GM18951 (cell line): ENCODE data around the gene ARHGAP45.
"Not testable (repeated sequence)": the region's sequence is repeated elsewhere in the genome, so short reads cannot be mapped to it uniquely, and the experiment has no call there.

Source experiments
- POLR2A ChIP-seq: IDR thresholded peaks from 4 replicates; pipeline ENCODE4 v1.6.1; 2011; ENCODE audit warnings: mild to moderate bottlenecking; ENCODE audit not compliant: insufficient read length, insufficient read depth; ENCODE audit errors: extremely low read depth
- in situ Hi-C: fragments of 300-500 bp; cut with MboI; formaldehyde crosslinking; loops from one replicate; pipeline ENCODE4 v1.12.0; 2022; ENCODE audit warnings: low sequenced_read_pairs, mixed read lengths, inconsistent platforms; ENCODE audit not compliant: unreplicated experiment

ARHGAP45 gene, protein sequence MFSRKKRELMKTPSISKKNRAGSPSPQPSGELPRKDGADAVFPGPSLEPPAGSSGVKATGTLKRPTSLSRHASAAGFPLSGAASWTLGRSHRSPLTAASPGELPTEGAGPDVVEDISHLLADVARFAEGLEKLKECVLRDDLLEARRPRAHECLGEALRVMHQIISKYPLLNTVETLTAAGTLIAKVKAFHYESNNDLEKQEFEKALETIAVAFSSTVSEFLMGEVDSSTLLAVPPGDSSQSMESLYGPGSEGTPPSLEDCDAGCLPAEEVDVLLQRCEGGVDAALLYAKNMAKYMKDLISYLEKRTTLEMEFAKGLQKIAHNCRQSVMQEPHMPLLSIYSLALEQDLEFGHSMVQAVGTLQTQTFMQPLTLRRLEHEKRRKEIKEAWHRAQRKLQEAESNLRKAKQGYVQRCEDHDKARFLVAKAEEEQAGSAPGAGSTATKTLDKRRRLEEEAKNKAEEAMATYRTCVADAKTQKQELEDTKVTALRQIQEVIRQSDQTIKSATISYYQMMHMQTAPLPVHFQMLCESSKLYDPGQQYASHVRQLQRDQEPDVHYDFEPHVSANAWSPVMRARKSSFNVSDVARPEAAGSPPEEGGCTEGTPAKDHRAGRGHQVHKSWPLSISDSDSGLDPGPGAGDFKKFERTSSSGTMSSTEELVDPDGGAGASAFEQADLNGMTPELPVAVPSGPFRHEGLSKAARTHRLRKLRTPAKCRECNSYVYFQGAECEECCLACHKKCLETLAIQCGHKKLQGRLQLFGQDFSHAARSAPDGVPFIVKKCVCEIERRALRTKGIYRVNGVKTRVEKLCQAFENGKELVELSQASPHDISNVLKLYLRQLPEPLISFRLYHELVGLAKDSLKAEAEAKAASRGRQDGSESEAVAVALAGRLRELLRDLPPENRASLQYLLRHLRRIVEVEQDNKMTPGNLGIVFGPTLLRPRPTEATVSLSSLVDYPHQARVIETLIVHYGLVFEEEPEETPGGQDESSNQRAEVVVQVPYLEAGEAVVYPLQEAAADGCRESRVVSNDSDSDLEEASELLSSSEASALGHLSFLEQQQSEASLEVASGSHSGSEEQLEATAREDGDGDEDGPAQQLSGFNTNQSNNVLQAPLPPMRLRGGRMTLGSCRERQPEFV

GRCh38 chr19:1066748-1067340 lies at the start of gene ARHGAP45:
Gene ARHGAP45 (plus strand): TSS chr19:1067167. CDS start chr19:1067406, 239 bp downstream.
- peak; percentile 42 for TF ChIP-seq POLR2A
- in situ Hi-C loops, result no loop called here

- in situ Hi-C loops, result no loop called here
- no peak for TF ChIP-seq POLR2A
Observed at GRCh38 chr19:1017906-1018305, 49.1 kb upstream of the ARHGAP45 start.

GRCh38 chr19:1018393-1018792 lies 48.6 kb upstream of the ARHGAP45 start:
- in situ Hi-C loops, result no loop called here
- no peak for TF ChIP-seq POLR2A

DNA sequence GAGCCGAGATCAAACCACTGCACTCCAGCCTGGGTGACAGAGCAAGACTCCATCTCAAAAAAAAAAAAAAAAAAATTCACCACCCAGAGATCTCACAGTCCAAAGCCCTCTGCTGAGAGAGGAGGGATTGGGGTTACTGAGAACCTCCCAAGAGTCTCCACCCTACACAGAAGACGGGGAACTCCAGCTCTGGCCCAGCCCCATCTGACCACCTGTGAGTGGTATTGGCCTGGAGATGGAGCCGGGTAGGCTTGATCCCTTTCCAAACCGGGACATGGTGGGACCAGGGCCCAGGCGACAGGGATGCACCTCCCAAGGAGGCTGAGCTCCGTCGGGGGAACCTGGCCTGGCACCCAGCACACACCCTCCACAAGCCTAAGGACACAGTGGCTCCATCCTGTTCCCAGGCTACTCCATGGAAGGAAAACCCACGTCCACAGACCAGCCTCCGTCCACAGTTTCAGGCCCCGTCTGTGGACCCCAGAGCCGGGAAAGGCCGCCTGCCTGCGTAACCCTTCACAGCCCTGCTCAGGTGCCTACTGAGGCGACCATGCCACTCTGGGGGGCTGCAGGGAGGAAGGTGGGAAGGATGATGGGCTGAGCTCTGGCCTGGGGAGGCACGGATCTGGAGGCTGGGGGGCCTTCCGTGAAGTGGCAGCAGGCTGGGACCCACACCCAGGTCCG lies 47.9 kb upstream of the ARHGAP45 start:
- in situ Hi-C loops, result no loop called here
- TF ChIP-seq POLR2A, result no peak

GRCh38 chr19:1019616-1019961 lies 47.4 kb upstream of the ARHGAP45 start:
- in situ Hi-C loops, result no loop called here
- no peak for TF ChIP-seq POLR2A

DNA sequence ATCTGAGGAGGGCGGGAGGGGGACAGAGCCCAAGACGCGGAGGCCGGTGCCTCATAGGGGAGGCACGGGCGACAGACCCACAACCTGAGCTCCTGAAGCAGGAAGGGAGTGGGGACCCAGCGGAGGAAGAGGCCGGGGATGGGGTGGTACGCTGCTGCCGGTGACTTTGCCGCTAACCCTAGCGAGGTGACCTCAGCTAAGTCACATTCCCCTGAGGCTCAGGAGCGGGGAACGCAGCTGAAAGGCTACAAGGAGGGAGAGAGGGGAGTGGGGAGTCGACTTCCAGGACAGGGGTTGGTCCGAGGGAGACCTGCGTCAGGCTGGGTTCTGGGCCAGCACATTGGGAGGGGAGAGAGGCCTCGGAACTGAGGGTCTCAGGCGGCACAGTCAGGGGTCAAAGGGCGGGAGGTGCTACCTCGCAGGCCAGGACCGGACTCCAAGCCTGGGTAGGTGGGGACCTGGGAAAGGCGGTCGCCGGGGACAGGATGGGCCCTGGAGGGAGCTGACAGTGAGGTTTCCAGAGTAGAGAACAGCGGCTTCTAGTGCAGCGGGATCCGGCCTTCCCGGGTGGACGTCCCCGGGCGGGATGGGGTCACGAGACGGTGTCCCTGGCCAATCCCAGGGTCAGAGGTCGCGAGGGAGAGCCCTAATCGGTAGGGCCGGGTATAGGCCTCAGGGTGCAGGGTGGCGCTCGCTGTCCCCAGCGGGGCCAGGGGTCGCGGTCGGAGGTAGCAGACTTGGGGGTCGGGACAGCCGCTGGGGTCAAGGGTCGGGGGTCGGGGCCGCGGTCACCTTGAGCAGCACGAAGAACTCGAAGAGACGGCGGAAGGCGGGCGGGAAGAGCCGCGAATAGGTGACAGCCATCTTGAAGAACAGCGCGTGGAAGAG lies 46.7 kb upstream of the ARHGAP45 start:
- in situ Hi-C loops, result no loop called here
- no peak for TF ChIP-seq POLR2A

GRCh38 chr19:1020868-1021425 lies 46.0 kb upstream of the ARHGAP45 start, which contains the start of gene TMEM259:
Gene TMEM259 (minus strand): TSS chr19:1021123. CDS start chr19:1020996, 127 bp downstream.
- TF ChIP-seq POLR2A, result peak; percentile 84
- in situ Hi-C loops, result no loop called here

DNA sequence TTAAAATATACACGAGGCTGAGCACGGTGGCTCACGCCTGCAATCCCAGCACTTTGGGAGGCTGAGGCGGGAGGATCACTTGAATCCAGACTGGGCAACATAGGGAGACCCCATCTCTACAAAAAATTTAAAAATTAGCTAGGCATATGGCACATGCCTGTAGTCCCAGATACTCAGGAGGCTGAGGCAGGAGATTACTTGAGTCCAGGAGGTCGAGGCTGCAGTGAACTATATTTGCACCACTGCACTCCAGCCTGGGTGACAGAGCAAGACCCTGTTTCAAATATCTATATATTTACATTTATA lies 43.1 kb upstream of the ARHGAP45 start:
- in situ Hi-C loops, result not testable (repeated sequence)

- in situ Hi-C loops, result not testable (repeated sequence)
Observed at GRCh38 chr19:1025080-1025479, 41.9 kb upstream of the ARHGAP45 start.

DNA sequence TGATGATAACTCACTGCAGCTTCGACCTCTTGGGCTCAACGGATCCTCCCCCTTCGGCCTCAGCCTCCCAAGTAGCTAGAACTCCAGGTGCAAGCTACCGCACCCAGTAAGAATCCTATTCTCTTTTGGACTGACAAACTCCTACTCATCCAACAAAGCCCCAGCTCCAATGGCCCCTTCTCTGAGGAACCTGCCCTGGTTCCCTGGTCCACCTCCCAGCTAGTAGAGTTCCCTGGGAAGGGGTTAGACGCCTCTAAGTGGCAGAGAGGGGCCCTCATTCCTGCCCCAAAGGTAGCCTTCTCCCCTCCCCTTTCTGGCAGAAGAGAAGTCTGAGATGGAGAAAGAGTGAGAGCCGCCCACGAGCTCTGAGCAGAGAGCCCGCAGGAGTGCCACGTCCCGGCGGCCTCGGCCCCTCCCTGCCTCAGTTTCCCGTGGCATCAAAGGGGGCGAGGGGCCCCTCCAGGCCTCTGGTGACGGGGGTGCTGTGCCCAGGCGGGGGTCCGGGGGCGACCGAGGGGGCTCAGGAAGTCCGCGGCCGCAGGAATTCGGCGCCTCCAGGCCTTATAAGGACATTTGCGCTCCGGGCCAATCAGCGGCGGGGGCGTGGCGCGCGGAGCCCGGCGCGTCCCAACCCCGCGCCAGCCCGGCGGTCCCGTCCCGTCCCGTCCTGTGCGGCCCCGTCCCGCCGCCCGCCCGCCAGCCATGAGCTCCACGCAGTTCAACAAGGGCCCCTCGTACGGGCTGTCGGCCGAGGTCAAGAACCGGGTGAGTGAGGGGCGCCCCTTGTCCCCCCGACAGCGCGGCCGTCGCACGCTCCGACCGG lies 40.8 kb upstream of the ARHGAP45 start, which contains the start of gene CNN2:
CNN2 (plus strand) TSS at position 649 of the 823 bp plus-strand sequence; CDS start at position 703, 54 bp downstream.
- peak; percentile 87 for TF ChIP-seq POLR2A
- in situ Hi-C loops, result no loop called here

DNA sequence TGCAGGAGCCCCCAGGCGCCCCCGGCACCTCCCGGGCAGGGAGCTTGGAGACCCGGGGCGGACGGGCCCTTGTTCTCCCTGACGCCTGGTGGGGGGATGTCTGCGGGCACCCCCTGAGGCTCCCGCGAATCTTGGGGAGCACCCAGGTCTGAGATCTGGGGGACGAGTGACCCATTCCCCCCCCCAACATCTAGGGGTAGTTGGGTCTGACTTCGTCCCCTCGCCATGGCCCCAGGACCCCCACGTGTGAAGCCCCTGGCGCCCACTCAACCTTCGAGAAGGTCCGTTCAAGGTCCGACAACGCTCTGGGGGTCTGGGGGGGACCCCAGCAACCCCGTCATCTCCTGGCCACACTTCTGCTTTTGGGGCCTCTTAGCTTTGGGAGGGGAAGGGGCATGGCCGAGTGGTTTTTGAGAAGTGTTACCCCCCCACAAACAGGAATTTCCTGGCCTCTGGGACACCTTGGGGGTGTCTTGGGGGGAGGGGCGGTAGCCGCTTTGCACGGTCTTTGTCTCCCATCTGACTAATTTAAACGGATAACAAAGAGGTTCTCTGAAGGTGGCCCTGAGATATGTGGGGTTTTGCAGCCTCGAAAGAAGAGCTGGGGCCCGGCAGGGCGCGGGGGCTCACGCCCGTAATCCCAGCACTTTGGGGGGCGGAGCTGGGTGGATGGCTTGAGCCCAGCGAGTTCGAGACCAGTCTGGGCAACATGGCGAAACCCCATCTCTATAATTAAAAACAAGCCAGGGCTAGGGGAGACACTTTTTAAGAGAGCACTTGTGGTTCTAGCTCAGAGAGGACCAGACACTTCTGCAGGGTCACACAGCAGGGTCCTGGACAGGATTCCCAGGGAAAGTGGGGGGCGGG lies 40.0 kb upstream of the ARHGAP45 start:
- in situ Hi-C loops, result no loop called here
- TF ChIP-seq POLR2A, result no peak
